Measurements from ENCODE around the gene KIF12. TPM values are rescaled to one million over a fixed set of nuclear protein-coding genes. Genes with fewer than 3 reads are reported as not detected.

The KIF12 gene
- total and polyA plus RNA-seq, 2 experiments from 2014 or later: 4.2 to 4.3 TPM

DNA sequence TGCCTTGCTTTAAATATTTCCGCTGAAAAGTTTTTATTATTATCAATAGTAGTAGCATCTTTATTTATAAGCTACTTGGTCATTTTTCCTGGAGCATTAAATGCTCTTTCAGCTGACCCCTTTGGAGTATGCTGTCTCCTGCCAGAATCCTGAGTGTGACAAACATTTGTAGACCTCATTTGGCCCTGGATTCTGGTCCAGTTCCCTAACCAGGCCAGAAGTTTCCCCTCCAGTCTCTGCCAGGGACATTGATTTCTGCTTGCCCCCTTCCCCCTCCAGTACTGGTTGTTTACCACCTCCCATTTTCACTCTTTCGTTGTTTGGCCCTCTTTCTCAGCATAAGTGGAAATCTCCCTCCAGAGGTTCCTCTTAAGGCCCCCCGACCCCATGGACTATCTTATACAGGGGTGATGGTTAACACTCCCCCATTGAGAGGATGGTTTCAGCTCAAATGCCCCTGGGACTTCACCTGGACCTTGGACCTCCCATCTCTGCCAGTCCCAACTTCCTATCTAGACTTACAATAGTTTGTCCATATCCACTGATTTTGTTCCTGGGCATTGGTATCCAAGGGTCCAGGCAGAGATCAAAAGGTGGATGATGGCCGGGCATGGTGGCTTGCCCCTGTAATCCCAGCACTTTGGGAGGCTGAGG lies 31.7 kb upstream of the KIF12 start (continued):
- TF ChIP-seq, protein P1, sequence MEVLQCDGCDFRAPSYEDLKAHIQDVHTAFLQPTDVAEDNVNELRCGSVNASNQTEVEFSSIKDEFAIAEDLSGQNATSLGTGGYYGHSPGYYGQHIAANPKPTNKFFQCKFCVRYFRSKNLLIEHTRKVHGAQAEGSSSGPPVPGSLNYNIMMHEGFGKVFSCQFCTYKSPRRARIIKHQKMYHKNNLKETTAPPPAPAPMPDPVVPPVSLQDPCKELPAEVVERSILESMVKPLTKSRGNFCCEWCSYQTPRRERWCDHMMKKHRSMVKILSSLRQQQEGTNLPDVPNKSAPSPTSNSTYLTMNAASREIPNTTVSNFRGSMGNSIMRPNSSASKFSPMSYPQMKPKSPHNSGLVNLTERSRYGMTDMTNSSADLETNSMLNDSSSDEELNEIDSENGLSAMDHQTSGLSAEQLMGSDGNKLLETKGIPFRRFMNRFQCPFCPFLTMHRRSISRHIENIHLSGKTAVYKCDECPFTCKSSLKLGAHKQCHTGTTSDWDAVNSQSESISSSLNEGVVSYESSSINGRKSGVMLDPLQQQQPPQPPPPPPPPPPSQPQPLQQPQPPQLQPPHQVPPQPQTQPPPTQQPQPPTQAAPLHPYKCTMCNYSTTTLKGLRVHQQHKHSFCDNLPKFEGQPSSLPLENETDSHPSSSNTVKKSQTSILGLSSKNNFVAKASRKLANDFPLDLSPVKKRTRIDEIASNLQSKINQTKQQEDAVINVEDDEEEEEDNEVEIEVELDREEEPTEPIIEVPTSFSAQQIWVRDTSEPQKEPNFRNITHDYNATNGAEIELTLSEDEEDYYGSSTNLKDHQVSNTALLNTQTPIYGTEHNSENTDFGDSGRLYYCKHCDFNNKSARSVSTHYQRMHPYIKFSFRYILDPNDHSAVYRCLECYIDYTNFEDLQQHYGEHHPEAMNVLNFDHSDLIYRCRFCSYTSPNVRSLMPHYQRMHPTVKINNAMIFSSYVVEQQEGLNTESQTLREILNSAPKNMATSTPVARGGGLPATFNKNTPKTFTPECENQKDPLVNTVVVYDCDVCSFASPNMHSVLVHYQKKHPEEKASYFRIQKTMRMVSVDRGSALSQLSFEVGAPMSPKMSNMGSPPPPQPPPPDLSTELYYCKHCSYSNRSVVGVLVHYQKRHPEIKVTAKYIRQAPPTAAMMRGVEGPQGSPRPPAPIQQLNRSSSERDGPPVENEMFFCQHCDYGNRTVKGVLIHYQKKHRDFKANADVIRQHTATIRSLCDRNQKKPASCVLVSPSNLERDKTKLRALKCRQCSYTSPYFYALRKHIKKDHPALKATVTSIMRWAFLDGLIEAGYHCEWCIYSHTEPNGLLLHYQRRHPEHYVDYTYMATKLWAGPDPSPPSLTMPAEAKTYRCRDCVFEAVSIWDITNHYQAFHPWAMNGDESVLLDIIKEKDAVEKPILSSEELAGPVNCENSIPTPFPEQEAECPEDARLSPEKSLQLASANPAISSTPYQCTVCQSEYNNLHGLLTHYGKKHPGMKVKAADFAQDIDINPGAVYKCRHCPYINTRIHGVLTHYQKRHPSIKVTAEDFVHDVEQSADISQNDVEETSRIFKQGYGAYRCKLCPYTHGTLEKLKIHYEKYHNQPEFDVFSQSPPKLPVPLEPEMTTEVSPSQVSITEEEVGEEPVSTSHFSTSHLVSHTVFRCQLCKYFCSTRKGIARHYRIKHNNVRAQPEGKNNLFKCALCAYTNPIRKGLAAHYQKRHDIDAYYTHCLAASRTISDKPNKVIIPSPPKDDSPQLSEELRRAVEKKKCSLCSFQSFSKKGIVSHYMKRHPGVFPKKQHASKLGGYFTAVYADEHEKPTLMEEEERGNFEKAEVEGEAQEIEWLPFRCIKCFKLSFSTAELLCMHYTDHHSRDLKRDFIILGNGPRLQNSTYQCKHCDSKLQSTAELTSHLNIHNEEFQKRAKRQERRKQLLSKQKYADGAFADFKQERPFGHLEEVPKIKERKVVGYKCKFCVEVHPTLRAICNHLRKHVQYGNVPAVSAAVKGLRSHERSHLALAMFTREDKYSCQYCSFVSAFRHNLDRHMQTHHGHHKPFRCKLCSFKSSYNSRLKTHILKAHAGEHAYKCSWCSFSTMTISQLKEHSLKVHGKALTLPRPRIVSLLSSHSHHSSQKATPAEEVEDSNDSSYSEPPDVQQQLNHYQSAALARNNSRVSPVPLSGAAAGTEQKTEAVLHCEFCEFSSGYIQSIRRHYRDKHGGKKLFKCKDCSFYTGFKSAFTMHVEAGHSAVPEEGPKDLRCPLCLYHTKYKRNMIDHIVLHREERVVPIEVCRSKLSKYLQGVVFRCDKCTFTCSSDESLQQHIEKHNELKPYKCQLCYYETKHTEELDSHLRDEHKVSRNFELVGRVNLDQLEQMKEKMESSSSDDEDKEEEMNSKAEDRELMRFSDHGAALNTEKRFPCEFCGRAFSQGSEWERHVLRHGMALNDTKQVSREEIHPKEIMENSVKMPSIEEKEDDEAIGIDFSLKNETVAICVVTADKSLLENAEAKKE (CRISPR knock-in tag; IDR thresholded peaks at IDR 0.05): no peak

- no peak overlapping the region for H2AFZ ChIP-seq
- no peaks in the 10 kb centered on the region for H3K36me3 ChIP-seq (ENCODE audit: insufficient read depth)
- H3K9me2 ChIP-seq (ENCODE audit: insufficient read depth): no peaks in the 10 kb centered on the region
- no peaks in the 10 kb centered on the region; the same call in 2 of the 3 replicates for H3K36me3 Mint-ChIP-seq (ENCODE audit: low read depth)
- DNase-seq (ENCODE audit: low spot score) (no peak), ATAC-seq (no peak)
- H3K4me2 ChIP-seq: no peak overlapping the region
- no peaks in the 10 kb centered on the region for H3F3A ChIP-seq (replicated peaks; ENCODE audit: low read depth)
- H4K20me1 ChIP-seq (replicated peaks; ENCODE audit: insufficient read depth): no peaks in the 10 kb centered on the region
- TF ChIP-seq NANOG (IDR thresholded peaks at IDR 0.05; ENCODE audit: borderline replicate concordance): no peak
- no peak for TF ChIP-seq JUNB (IDR thresholded peaks at IDR 0.05; ENCODE audit: unreplicated experiment)
- no peak for TF ChIP-seq POLR2AphosphoS5 (IDR thresholded peaks at IDR 0.05; ENCODE audit: low read depth)
- TF ChIP-seq EZH2phosphoT487 (IDR thresholded peaks at IDR 0.05; ENCODE audit: unreplicated experiment): no peak
- TF ChIP-seq ZNF331 (CRISPR knock-in tag; IDR thresholded peaks at IDR 0.05; ENCODE audit: low read depth): no peak
- TF ChIP-seq, protein P2, sequence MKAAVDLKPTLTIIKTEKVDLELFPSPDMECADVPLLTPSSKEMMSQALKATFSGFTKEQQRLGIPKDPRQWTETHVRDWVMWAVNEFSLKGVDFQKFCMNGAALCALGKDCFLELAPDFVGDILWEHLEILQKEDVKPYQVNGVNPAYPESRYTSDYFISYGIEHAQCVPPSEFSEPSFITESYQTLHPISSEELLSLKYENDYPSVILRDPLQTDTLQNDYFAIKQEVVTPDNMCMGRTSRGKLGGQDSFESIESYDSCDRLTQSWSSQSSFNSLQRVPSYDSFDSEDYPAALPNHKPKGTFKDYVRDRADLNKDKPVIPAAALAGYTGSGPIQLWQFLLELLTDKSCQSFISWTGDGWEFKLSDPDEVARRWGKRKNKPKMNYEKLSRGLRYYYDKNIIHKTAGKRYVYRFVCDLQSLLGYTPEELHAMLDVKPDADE (IDR thresholded peaks at IDR 0.05): no peak
- TF ChIP-seq EZH2 (IDR thresholded peaks at IDR 0.05; ENCODE audit: low read depth, unreplicated experiment): no peak
- no peak for TF ChIP-seq ZNF114 (CRISPR knock-in tag; IDR thresholded peaks at IDR 0.05)
- TF ChIP-seq CREB1 (CRISPR knock-in tag; IDR thresholded peaks at IDR 0.05; ENCODE audit: low read depth): no peak
- TF ChIP-seq REST (IDR thresholded peaks at IDR 0.05; ENCODE audit: unreplicated experiment): no peak
- H3K27me3 ChIP-seq (ENCODE audit: insufficient read depth): no peaks in the 10 kb centered on the region
- no peak overlapping the region for H3K27ac ChIP-seq (ENCODE audit: low read depth)
- H3K4me3 ChIP-seq: no peak overlapping the region
- H3K4me3 Mint-ChIP-seq: no peak overlapping the region
- no peaks in the 10 kb centered on the region for H3K27me3 Mint-ChIP-seq (ENCODE audit: insufficient read depth, low read depth, poor library complexity)
- H3K4me1 ChIP-seq (ENCODE audit: insufficient read depth): peaks cover 12% of the 10 kb centered on the region
- H3K9me3 Mint-ChIP-seq: no peaks in the 10 kb centered on the region; the same call in 2 of the 3 replicates
- peaks cover 10% of the 10 kb centered on the region for H3K4me1 Mint-ChIP-seq
- no peaks in the 10 kb centered on the region for H3K79me2 ChIP-seq (replicated peaks; ENCODE audit: insufficient read depth)
- H3K27ac Mint-ChIP-seq: no peak overlapping the region
These were observed 31.0 kb upstream of the KIF12 start for GRCh38 chr9:114130141-114130540.
